Uterus (tissue), 4 donors: ENCODE data around the gene SLIT3. TPM values are rescaled to one million over a fixed set of nuclear protein-coding genes. Genes with fewer than 3 reads are reported as not detected.

Experiments
- DNase-seq, 2 donors: peaks; one replicate each; pipeline ENCODE4 v3.0.0-alpha.2; 2019 to 2020
- H3K27ac ChIP-seq, 2 donors: fragments of 200-600 bp; sonication (generic); 1 replicate in 1 of 2; 2 replicates in 1 of 2; pipeline ENCODE4 v1.5.1; 2016 to 2018
- H3K27me3 ChIP-seq, 2 donors: fragments of 200-600 bp; sonication (generic); one replicate each; pipeline ENCODE4 v1.5.1; 2018 to 2019; ENCODE audit warnings: control low read depth in 1 of 2
- H3K36me3 ChIP-seq, 2 donors: fragments of 200-600 bp; sonication (generic); one replicate each; pipeline ENCODE4 v1.5.1; 2019; ENCODE audit warnings: control low read depth in 1 of 2
- H3K4me1 ChIP-seq, 2 donors: fragments of 200-600 bp; sonication (generic); one replicate each; pipeline ENCODE4 v1.5.1; 2018 to 2019; ENCODE audit warnings: control low read depth in 1 of 2
- H3K4me3 ChIP-seq, 2 donors: fragments of 200-600 bp; sonication (generic); 1 replicate in 1 of 2; 2 replicates in 1 of 2; pipeline ENCODE4 v1.5.1; 2018 to 2019; ENCODE audit warnings: mild to moderate bottlenecking in 1 of 2
- H3K9me3 ChIP-seq, 2 donors: fragments of 200-600 bp; sonication (generic); one replicate each; pipeline ENCODE4 v1.5.1; 2019; ENCODE audit warnings: control low read depth in 1 of 2
- POLR2A ChIP-seq, 2 donors: fragments of 450-650 bp; IDR thresholded peaks; one replicate each; pipeline ENCODE4 v1.6.1; 2016; ENCODE audit warnings: antibody characterized with exemption in 2 of 2, mild to moderate bottlenecking in 1 of 2, moderate library complexity in 1 of 2
- intact Hi-C: fragments of 100-400 bp; cut with DNase I; formaldehyde crosslinking; loops from one replicate; pipeline ENCODE4 v1.15.1; 2023; ENCODE audit warnings: low total_unique reads
- total RNA-seq, 4 donors: library from RNA; depleted of rRNA in 3 of 4; stranded (reverse); fragments of >200 nt in 3 of 4; gene quantifications; one replicate each; pipeline versions ENCODE4 v1.1.0 to v1.2.4, GENCODE V29; 2014 to 2023
- TF ChIP-seq, protein P1 (sequence below), 4 experiments: fragments of 200-600 bp in 2 of 4; fragments of 450-650 bp in 2 of 4; sonication (generic) in 2 of 4; IDR thresholded peaks; one replicate each; pipeline ENCODE4 v1.5.1; 2016 to 2019; ENCODE audit warnings: antibody characterized with exemption in 4 of 4, mild to moderate bottlenecking in 2 of 4, moderate library complexity in 1 of 4
- donor health status: DM: yes; HTN: yes; CAD: no.

SLIT3 gene
- total RNA-seq, 4 donors from 2014 or later = 9.4 to 62.2 (median 28.1) TPM

DNA sequence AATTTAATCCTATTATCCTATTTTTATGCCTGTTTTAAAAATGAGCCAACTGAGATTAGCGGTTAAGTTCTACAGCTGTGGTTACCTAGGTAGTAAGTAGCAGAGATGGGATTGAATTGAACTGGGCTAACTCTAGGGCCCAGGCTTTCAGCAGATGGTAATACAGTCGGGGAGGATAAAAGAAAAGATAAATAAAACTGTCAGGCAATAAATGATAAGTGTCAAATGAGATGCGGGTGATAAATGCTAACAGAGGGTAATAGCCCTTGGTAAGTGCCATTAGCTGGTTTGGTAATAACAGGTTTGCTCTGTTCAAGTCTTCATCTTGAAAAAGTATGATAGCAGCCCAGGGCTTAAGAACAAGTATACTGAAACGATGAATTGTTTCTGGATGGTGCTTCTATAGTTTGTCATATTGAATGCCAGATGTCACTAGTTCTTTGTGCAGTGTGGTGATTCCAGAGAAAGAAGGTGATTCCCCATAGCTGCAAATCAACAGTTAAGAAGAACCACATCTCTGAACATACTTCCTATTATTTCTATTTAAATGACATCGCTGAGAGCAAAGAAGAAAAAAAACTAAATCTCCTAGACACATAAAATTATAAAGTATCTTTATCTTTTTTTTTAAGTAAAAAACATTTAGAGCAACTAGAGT, 360.9 kb downstream of the SLIT3 start:
- intact Hi-C loops = no loop called here
- H3K4me3 ChIP-seq = no peak overlapping the region
- no peak for TF ChIP-seq POLR2A (IDR thresholded peaks at IDR 0.05)
- TF ChIP-seq, protein P1, sequence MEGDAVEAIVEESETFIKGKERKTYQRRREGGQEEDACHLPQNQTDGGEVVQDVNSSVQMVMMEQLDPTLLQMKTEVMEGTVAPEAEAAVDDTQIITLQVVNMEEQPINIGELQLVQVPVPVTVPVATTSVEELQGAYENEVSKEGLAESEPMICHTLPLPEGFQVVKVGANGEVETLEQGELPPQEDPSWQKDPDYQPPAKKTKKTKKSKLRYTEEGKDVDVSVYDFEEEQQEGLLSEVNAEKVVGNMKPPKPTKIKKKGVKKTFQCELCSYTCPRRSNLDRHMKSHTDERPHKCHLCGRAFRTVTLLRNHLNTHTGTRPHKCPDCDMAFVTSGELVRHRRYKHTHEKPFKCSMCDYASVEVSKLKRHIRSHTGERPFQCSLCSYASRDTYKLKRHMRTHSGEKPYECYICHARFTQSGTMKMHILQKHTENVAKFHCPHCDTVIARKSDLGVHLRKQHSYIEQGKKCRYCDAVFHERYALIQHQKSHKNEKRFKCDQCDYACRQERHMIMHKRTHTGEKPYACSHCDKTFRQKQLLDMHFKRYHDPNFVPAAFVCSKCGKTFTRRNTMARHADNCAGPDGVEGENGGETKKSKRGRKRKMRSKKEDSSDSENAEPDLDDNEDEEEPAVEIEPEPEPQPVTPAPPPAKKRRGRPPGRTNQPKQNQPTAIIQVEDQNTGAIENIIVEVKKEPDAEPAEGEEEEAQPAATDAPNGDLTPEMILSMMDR (IDR thresholded peaks at IDR 0.05) = no peak
- no peaks in the 10 kb centered on the region for H3K36me3 ChIP-seq
- no peak for DNase-seq
- no peak overlapping the region for H3K27ac ChIP-seq
- H3K9me3 ChIP-seq = no peaks in the 10 kb centered on the region
- H3K4me1 ChIP-seq = no peaks in the 10 kb centered on the region
- H3K27me3 ChIP-seq = no peaks in the 10 kb centered on the region

DNA sequence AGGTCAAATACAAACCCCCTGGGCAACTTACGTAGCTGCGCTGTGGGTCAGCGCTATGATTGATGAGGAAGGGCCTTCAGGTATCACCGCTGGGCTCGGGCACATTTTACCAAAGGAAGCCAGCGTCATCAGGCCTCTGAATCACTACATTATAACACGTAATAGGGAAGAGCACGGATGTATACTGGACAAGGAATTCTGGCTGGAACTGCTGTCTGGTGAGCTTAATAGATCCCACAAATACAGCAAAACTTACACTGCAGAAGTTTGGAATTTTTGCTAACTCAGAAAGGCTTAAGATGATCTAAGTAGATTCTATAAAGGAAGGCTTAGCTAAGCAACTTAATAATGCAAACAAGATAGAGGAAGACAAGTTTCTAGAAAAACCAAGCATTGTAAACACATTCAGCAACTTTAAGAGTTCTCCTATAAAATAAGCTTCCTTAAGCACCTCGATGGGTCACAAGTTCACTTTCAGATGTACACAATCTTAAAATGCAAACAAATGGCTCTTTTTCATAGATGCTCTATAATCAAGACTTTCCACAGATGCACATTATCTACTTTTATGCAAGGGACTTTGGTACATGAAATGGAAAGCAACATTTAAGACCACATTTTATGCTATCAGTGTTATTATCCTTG, 361.7 kb downstream of the SLIT3 start:
- no peak for DNase-seq
- Histone ChIP-seq H3K4me3 (no peak overlapping the region), H3K27me3 (no peaks in the 10 kb centered on the region), H3K9me3 (no peaks in the 10 kb centered on the region), H3K4me1 (no peaks in the 10 kb centered on the region), H3K36me3 (no peaks in the 10 kb centered on the region), H3K27ac (no peak overlapping the region)
- intact Hi-C loops = no loop called here
- no peak for TF ChIP-seq POLR2A (IDR thresholded peaks at IDR 0.05)
- TF ChIP-seq, protein P1 (IDR thresholded peaks at IDR 0.05) = no peak

DNA sequence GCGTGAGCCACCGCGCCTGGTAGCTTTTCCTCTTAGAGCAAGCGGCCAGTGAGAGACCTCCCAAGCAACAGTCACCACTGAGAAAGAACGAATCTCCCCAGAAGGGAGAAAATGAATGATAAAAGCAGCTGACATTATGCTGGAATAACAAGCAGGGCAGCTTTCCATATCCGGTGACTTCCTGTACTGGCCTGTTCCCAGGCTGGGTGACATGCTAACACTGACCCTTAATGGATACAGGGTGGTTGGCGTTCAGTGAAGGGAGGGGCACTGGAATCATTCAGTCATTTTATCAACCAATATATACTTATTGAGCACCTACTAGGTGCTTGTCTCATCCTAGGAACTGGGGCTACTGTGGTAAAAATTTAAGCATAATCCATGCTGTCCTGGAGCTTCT, 364.4 kb downstream of the SLIT3 start:
- H3K27me3 ChIP-seq = no peaks in the 10 kb centered on the region
- no peaks in the 10 kb centered on the region for H3K4me1 ChIP-seq
- no peak for TF ChIP-seq POLR2A (IDR thresholded peaks at IDR 0.05)
- TF ChIP-seq, protein P1 (IDR thresholded peaks at IDR 0.05) = no peak
- no peak overlapping the region for H3K27ac ChIP-seq
- intact Hi-C loops = no loop called here
- no peaks in the 10 kb centered on the region for H3K9me3 ChIP-seq
- H3K4me3 ChIP-seq = no peak overlapping the region
- no peaks in the 10 kb centered on the region for H3K36me3 ChIP-seq
- DNase-seq = no peak

DNA sequence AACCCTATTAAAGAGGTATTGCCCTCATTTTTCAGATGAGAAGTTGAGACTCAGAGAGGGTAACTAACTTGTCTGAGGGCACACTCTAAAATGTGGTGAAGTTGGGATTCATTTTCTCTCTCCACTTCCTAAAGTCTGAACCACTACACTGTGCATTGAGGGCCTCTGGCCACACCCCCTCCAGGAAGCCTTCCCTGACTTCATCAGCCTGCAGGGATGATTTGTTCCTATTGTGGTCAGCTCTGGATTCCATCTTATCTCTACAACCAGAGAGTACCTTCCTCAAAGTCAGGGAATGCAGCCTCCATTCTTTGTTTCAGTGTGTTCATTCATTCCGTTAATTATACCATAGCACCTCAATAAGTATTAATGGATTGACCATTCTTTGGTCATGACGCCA, 365.8 kb downstream of the SLIT3 start:
- TF ChIP-seq POLR2A (IDR thresholded peaks at IDR 0.05) = no peak
- TF ChIP-seq, protein P1 (IDR thresholded peaks at IDR 0.05) = no peak
- H3K4me3 ChIP-seq = no peak overlapping the region

DNA sequence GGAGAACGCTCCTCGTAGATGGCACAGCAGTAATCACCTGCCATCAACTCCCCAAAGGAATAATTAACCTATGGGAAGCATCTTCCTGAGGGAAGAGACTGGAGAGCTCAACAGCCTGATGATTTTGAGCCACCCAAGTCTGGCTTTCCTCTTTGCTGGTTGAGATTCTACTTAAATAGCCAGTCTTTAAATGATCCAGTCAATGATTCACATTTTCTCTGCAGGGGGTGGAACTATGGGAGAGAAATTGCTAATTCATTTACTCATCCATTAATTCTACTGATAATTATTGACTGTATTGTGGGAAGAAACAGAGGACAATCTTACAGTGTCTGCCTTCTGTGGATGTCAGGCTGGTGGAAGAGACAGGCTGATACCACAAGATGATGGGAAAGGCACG, 366.8 kb downstream of the SLIT3 start:
- no peak for TF ChIP-seq POLR2A (IDR thresholded peaks at IDR 0.05)
- TF ChIP-seq, protein P1 (IDR thresholded peaks at IDR 0.05) = no peak
- Histone ChIP-seq H3K4me3 (no peak overlapping the region), H3K27ac (no peak overlapping the region), H3K9me3 (no peaks in the 10 kb centered on the region), H3K27me3 (no peaks in the 10 kb centered on the region), H3K4me1 (no peaks in the 10 kb centered on the region), H3K36me3 (no peaks in the 10 kb centered on the region)
- intact Hi-C loops = no loop called here
- no peak for DNase-seq

More for the DNA sequence above, 365.8 kb downstream of the SLIT3 start:
- no peaks in the 10 kb centered on the region for H3K27me3 ChIP-seq
- H3K9me3 ChIP-seq = no peaks in the 10 kb centered on the region
- no peak for DNase-seq
- no peaks in the 10 kb centered on the region for H3K36me3 ChIP-seq
- H3K4me1 ChIP-seq = no peaks in the 10 kb centered on the region
- intact Hi-C loops = no loop called here
- no peak overlapping the region for H3K27ac ChIP-seq
